Superior temporal gyrus (tissue), 1 donor: ENCODE results near the gene ARHGEF19.
"Not testable (repeated sequence)": the region's sequence is repeated elsewhere in the genome, so short reads cannot be mapped to it uniquely, and the experiment has no call there.

Experiments used
- DNase-seq: peaks from one replicate; pipeline ENCODE4 v3.0.0-alpha.2; 2016; ENCODE audit errors: extremely low spot score

The ARHGEF19 gene

DNA sequence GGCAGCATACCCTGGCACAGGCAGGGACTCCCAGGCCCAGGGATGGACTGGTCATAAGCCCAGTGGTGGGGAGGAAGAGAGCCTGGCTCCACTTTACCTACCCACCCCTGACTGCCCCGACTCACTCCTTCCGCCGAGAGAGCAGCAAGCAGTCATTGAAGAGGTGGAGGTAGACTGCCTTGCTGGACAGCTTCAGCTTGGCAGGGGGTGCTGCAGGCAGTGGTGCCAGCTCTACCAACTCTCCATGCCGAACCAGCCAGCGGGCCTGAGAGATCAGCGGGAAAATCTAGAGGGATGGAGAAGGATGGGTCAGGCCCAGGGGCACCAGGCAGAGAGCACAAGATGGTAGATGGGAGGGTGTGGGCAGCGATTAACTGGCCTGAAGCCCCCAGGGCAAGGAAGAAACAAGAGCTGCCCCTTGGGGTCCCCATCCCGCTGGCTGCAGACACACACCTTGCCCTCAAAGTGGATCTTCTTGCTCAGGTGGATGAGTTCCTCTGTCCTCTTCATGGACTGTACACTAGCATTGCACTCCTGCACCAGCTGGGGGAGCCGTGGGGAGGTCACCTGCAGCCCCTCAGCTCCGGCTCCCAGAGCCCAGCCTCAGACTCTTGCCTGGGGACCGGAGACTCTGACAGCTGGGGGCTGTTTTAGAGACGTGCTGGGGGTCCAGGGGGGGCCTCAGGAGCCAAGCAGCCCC lies 7.7 kb downstream of the ARHGEF19 start:
- DNase-seq, result no peak

DNA sequence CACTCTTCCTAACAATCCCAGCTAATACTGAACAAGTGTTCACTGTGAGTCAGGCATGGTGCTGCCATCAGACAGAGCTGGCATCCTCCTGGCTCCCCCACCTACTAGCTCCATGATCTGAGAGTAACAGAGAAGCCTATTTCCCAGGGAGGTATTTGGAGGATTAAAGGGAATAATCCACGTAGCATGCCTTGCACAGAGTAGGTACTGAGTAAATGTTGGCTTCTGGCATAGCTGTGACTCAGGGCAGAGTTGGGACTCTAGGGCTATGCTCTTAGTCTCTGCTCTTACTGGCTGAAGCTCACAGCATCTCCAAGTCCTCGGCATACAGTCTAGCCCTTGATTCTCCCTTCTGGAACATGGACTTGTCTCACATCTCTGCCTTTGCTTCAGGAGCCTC lies 8.2 kb downstream of the ARHGEF19 start:
- no peak for DNase-seq

DNA sequence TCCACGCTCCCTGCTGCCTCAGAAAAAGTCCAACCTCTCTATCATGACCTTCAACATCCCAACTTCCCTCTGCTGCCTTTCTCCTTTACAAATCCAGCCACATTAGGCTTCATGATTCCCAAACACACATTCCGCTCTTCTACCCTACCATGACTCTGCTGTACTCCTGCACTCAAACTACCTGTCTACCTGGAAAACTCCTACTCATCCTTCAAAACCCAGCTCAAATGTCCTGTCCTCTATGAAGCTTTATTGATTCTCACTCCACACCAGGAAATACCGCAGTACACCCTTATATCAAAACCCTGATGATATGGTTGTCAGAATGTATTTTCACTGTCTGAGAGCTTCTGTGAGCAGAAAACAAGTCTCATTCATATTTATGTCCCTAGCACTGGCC lies 8.9 kb downstream of the ARHGEF19 start:
- no peak for DNase-seq

DNA sequence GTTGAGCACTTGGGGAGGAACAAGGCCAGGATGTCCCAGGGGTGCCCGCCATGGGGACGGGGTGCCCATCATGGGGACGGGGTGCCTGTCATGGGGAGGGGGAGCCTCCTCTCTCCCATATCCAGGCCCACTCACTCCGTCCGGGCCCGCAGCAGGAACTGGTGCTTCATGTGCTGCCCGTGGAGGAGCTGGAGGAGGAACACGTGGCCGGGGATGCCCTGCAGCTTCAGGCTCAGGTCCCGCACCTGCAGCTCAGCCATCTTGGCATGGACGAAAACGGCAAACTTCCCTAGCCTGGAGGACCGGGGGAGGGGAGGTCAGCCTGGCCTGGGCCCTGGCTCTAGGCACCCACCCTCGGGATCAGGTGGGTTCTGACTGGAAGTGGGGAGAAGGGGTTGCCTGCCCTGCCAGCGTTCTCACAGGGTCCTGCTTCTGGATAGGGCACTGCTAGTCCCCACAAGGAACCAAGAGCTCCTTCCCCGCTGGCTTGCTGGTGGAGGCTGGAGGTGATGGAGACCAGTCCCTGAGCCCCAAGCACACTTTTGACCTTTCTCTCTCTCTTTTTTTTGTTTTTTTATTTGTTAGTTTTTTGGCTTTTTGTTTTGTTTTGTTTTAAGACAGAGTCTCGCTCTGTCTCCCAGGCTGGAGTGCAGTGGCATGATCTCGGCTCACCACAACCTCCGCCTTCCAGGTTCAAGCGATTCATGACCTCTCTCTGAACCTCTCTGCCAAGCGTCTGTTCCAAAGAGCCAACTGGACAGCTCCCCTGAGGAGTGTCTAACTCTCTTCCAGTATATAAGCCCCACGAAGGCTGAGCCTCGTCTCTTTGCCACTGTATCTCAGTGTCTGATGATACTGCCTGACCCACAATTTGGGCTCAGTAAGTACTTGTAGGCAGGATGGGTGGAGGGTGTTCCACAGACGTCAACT lies 9.9 kb downstream of the ARHGEF19 start:
- DNase-seq, result no peak

DNA sequence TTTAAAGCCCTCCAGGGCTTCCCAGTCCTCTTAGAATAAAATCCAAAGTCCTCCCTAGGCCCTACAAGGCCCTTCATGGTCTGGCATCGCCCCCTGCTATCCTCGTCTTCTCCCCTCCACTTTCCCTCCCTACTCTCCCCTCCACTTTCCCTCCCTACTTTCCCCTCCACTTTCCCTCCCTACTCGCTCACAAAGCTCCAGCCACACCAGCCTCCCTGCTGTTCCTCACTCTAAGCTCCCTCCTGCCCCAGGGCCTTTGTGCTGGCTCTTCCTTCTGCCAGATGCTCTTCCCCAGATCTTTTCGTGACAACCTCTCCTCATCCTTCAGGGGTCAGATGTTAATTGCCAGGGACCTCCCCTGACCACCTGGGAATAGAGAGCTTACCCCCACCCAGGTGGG lies 12.8 kb downstream of the ARHGEF19 start:
- no peak for DNase-seq

DNA sequence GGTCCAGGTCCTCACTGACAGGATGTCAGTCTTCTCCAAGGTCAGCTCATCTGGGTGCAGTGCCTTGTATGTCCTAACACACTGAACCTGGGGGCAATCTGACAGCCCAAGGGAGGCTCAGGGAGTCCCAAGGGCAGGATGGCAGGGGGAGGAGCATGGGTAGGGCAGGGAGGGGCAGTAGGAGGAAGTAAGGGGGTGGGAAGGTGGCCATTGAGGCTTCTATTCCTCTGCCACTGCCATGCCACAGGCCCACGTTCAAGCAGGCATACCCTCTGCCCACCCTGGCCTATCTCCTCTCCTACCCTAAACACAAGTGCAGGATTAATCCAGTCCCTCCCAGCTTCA lies 13.3 kb downstream of the ARHGEF19 start:
- no peak for DNase-seq

DNA sequence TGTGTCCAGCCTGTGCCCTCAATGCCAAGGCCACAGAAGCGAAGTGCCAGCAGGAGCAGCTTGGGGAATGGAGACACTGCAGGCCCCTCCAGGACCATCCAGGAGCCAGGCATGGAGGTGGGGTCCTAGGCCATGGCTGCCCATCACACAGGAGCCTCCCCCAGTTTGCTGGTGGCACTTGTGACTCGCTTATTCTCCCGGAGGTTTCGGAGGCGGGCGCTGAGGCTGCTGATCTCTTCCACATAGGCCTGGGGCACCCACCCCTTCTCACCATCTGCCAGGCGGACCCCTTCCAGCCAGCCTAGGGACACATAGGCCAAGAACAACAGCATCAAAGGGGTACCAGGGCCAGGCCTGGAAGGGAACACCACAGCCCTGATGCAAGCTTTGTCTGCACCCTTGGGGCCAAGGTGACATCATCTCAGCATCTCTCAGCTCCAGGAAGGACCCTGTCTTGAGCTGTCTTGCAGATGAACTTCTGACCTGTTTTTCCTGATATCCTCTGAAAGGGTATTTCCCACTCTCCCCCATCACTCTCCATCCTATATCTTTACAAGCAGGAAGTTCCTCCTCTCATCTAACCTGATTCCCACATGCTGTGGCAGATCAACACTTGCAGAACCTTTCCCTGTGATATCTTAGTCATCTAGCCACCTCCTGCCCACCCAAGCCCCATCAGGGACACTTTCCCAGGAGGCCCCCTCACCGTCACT lies 13.9 kb downstream of the ARHGEF19 start:
- DNase-seq, result no peak

DNA sequence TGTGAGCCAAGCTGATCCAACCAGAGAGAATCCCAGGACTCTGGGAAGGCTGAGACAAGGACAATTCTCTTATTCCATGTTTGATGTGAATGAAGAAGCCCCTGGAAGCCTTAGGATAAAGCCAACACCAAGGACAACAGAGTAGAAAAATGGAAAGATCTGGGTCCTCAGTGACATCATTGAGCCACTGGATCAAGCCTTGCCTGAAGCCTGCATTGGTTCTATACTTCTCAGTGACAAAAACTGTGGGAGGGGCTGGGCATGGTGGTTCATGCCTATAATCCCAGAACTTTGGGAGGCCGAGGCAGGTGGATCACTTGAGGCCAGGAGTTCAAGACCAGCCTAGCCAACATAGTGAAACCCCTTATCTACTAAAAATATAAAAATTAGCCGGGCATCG lies 15.6 kb downstream of the ARHGEF19 start:
- DNase-seq, result no peak

DNA sequence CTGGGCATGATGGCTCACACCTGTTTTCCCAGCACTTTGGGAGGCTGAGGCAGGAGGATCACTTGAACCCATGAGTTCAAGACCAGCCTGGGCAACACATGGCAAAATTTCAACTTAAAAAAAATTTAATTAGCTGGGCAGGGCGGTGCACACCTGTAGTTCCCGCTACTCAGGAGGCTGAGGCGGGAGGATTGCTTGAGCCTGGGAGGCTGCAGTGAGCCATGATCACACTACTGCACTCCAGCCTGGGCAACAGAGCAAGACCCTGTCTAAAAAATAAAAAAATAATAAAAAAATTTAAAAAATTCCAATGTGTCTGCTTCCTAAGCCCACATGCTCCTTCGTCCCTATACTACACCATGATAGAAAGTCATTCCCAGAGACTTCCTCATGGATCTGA lies 16.3 kb downstream of the ARHGEF19 start:
- DNase-seq, result not testable (repeated sequence)

DNA sequence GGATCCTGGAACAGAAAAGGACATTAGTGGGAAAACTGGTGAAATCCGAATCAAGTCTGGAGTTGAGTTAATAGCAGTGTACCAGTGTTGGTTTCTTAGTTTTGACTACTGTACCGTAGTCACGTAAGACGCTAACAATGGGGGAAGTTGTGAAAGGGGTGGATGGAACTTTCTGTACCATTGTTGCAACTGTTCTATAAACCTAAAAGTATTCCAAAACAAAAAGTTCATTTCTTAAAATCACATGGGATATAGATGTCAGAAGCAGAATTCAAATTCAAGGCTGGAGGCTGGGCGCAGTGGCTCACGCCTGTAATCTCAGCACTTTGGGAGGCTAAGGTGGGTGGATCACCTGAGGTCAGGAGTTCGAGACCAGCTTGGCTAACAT lies 16.9 kb downstream of the ARHGEF19 start:
- no peak for DNase-seq

DNA sequence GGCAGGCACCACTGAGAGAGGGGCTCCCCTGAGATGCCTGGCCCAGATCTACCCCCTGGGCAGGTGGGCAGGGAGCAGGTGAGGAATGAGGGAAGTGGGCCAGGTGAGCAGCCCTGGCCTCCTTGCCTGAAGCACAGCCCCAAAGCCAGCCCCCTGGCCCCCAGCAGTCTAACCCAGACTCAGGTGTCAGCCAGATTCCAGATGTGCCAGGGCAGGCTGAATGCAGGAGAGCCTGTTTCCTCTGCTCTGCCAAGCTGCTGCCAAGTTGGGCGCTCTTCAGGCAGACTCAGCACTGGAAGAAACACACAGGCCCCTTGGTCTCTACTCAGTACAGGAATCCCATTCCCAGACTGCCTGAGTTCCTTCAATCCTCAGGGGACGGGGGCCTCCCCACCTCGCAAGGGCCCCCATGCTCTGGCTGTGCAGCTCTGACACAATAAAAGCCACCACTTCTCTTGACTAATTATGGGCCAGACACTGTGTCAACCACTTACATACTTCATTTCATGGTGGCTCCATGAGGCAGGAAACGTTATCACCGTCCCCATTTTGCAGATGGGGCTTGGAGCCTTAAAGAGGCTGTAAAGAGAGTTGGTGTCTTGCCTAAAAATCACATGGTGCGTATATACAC lies 20.4 kb downstream of the ARHGEF19 start:
- no peak for DNase-seq

DNA sequence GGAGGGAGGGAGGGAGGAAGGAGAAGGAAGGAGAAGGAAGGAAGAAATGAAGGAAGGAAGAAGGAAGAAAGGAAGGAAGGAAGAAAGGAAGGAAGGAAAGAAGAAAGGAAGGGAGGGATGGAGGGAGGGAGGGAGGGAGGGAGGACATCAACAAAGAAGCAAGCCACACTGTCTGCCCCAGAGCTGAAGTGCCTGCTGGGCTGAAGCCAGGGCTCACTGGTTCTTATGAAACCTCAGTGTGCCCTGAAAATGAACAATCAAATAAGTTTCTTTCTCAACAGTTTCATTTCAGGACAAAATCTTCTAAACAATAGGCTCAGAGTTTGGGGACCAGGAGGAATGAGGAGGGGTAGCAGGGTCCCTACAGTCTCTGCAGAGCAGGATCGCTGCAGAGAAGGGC lies 21.1 kb downstream of the ARHGEF19 start:
- DNase-seq, result no peak

DNA sequence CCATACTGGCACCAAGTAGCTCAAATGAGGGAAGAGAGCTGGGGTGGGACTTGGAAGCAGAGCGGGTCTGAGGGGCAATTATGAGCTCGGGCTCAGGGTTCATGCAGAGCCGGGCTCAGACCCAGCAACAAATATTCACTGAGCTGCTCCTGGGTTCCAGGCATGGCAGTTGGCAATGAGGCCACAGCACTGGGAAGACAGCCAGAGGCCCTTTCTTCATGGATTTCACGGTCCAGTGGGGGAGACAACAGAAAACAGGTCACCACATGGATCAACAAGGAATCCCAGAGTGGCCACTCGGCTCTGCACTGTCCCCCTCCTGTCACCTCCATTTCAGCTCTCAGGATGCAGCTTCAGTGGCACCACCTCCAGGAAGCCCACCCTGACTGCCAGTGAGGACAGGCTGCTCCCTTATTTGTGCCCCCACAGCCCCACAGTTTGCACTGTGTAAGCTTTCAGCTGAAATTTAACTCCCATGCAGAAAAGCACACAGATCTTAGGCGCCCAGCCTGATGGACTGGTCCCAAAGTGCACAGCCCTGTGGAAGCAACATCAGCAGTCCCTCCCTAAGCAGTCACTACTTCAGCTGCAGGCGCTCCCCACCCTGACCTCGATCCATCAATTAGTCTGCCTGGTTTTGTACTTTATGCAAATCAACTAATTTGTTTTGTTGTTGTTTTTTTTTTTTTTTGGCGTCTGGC lies 22.4 kb downstream of the ARHGEF19 start:
- peak; percentile 25 for DNase-seq

DNA sequence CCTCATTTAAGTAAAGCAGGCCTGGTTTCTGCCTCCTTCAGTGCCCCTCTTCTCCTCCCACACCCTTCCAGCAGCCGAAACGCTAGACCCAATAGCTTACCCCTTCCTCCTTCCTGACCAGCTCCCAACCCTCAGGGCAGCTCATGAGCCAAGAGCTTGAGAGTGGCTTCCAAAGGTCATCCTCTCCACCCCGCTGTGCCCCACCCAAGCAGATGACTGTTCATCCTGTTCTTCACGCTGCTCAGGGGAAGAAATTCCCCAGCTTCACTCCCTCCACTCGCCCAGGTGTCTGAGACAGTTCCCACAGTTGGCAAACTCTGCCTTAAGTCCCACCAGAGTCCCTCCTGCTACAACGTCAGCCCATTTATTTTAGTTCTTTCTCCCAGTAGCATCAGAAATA lies 23.4 kb downstream of the ARHGEF19 start:
- DNase-seq, result no peak

DNA sequence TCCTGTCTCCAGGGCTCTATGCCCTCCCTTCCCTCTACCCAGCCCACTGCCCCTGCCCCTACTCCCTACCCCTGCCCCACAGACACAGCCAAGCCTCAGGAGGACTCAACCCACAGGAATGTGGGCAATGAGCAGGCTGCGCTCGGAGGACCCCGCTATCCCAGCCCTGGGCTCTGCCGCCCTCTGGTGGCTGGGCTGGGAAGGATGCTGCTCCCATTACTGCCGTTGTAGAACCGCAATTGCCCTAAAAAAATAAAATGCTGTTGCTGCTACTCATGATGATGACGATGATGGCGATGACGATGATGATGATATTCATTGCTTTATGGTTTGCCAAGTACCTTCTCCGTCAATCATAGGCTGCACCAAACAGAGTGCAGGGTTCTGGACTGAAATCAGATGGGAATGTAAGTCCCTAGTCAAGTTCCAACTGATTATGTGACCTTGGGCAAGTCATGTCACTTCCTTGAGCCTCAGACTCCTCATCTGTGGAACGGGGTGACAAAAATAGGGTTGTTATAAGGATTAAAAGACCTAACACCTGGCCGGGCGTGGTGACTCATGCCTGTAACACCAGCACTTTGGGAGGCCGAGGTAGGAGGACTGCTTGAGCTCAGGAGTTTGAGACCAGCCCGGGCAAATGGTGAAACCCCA lies 24.6 kb downstream of the ARHGEF19 start:
- DNase-seq, result peak; percentile 68

DNA sequence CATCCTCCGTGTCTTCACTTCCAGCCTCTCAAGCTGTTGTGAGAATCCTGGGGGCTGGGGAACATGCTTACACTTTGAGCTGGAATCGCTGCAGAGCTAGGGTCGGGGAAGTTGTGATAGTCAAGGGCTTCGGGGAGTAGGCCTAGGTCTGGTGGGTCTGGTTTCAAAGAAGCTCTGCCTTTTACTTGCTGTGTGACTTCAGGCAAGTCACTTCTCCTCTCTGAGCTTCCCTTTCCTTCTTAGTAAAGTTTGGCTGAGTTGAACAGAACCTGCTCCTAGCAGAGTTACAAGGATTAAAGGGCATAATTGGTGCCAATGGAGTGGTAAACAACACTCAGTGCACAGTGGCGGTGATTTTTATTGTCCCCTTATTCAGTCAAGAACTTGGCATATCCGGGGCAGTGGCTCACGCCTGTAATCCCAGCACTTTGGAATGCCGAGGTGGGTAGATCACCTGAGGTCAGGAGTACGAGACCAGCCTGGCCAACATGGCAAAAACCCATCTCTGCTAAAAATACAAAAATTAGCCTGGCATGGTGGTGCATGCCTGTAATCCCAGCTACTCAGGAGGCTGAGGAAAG lies 25.7 kb downstream of the ARHGEF19 start:
- DNase-seq, result no peak

DNA sequence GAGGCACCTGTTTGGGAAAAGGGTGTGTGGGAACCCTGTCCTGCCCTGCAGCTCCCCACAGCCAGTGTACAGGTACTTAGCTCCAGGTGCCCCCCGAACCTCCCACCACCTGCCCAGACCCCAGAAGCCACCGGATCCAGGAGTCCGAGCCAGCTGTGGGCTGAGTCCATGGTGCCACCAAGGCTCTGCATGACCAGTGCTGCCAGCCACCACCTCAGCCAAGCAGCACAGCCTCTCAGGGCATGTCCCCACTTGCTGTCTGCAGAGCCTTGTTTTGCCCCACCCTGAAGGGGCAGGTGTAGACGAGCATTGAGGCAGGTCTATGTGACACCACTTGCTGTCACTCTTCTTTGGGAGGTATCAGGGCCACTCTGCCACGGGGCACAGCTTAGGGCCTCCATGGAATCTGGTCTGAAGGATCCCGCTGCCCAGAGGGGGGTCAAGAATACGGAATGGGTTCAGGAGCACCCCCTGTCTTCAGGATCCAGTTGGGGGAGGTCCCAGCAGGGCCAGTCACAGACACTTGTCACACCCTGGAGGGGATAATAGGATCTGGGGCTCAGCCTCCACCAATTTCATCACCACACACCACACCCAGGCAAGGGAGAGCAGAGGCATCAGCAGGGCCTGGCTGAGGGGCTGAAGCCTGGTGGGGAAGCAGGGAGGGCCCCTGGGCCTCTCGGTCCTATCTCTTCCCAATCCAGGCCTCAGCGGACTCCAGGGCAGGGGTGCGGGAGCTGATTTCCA lies 27.7 kb downstream of the ARHGEF19 start:
- no peak for DNase-seq

DNA sequence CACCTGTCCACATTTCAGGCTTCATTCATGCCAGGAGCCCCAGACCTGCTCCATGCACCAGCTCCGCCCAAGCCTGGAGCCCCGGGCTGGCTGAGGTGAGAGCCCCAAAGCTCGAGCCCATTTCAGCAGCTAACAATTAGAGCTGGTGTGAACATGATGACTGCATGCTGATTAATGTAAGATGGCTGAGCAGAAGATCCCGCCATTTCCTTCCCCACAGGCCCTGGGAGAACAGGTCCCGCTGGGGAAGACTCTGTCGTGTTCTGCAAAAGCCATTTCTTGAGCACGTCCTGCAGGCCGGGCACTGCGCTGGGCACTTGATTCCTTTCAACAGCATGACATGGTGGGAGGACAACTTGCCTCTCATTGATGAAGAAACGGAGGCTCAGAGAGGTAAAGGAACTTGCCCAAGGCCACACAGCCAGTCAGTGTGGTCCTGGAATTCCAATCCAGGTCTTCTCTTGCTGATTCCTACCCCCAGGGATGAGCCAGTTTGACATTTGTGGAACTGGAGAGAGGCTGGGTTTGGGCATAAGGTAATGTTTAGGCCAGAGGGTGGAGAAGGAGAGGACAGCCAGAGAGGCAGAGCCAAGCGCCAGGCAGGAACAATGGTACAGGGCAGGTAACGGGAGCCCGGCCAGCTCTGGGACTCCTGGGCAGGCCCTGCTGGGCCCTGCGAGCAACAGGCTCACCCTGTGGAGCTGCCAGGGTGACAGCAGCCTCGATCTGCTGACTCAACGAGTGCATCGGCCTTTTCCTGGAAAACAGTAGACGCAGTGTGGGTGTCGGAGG lies 28.5 kb downstream of the ARHGEF19 start:
- DNase-seq, result no peak

DNA sequence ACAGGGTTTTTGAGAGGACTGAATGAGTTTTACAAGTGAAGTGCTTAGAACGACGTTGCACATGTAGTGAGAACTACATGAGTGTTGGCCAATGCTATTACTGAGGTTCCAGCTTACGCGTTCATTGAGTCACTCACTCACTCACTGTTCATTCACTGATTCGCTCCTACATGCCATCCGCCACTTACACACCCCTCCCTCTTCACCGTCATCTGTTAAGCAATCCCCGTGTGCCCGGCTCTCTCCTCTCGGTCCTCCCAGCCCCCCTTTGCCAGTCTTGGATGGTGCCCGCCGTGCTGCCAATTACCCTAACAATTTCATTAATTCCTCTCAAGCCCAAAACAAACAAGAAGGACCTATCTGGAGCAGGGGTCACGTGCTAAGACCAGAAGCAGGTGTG lies 29.3 kb downstream of the ARHGEF19 start:
- DNase-seq, result no peak
